Stimulated activated CD4-positive, alpha-beta T cell treated with anti-CD3 and anti-CD28 coated beads, Interleukin-12 subunit alpha, Interleukin-12 subunit beta, amount 100 ng/mL, for 4 hours (primary cell): Measurements from ENCODE around the gene NHS.
A peak's percentile ranks its signal among the peaks of the same experiment; 100 is the strongest.
"Not testable (repeated sequence)": the region's sequence is repeated elsewhere in the genome, so short reads cannot be mapped to it uniquely, and the experiment has no call there.

Experiments used
- DNase-seq: peaks from one replicate; pipeline ENCODE4 v3.0.0-alpha.2; 2020

The NHS gene

GRCh38 chrX:17501746-17502145, 126.7 kb downstream of the NHS start:
- no peak for DNase-seq

GRCh38 chrX:17506352-17506751, 131.4 kb downstream of the NHS start:
- not testable (repeated sequence) for DNase-seq

GRCh38 chrX:17511556-17511955, 136.6 kb downstream of the NHS start:
- DNase-seq, result no peak

DNA sequence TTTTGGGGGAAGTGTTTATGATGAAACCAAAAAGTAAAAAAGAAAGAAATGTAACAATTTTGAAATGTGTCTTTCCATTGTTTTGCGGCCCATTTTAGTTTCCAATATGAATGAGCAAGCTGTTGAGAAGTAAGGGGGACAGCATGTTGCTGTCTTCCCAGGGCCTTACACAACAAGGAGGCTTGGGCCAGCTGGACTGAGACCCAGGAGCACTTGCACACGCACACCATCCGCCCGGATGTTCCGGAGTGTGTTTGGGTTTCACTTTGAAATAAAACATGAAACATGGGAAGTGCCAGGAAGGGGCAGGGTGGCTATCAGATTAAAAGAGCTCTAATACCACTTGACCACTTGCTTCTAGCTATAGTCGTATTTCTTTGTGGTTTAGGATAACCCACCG, 144.4 kb downstream of the NHS start:
- DNase-seq, result no peak

- DNase-seq, result no peak
Observed at GRCh38 chrX:17520016-17520615, 145.1 kb downstream of the NHS start.

DNA sequence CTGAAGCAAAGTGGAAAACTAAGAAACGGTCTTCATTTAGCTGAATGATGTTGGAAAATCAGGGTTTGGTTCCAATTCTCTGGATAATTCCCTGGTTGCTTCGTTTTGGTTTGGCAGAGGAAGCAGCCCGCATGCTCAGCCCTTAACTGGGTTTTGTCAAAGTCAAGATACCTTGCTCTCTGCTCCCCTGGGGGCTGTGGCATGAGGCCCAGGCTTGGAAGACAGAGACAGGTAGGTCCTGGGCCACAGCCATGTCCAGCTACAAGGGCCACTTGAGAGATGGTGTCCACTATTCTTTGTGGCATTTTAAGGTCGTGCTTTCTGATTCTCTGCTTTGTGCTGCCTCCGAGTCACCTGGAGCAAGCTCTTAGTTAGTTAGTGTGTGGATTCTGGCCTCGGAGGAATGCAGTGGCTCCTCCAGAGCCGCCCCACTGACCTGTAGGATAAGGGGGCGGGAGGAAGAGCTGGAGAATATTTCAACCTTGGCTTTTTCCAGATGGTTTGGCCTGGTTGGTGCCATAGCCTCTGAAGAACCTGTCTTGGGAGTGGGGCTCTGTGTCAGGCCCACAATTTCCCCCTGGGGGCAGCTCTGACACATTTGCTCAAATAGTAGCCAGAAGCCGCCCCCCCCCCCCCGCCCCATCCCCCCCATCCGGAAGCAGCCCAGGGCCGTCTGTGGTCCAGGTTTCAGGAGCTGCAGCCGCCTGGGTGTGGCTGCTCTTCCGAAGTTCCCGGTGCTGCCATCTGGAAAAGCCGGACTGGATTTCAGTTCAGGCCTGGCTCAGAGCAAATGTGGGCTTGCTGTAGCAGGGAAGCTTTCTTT, 147.1 kb downstream of the NHS start:
- no peak for DNase-seq

DNA sequence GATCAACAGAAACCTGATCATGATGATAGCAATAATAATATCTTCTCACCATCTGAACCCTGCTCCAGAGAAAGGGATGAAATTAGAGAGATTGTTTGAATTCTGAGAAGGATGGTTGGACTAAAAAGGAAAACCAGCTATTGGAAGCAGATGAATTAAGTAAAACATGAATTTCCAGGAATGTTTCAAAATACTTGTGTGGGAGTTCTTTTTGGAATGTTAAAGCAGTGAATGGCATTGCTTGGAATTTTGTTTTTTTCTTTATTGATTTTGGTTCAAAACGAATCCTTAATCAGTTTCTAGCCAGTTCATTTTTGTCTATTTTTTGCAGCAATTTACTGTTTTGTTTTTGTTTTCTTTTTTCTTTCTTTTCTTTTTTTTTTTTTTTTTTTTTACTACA, 150.3 kb downstream of the NHS start:
- no peak for DNase-seq

DNA sequence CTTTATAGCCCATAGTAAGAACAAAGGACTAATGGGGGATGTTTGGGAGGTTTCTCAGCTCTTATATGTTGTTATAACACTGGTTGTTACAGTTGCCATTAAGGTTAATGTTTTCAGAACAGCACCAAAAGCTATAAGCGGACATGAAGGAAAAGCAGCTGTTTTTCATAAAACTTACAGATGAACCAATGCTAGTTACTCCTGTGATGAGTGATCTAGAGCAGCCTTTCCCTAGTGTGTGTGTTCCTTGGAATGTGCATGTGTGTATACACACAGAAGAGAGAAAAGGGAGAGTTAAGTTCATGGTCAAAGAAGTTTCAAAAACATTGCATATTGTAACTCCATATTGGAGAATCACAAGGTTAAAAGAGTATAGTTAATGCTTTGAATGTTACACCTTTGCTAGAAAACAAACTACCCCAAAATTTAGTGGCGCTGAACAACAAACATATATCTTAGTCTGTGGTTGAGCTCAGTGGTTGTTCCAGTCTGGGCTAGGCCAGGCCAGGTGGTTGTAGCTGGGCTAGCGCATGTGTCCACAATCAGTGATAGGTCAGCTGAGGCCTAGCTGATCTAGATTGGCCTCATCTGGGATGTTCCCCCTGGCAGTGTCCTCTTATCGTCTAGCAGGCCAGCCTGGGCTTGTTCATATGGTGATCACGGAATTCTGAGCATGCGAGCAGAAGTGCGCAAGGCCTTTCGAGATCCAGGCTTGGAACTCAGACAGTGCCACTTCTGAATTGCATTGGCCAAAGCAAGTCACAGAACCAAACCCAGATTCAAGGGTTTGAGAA, 151.0 kb downstream of the NHS start:
- no peak for DNase-seq

DNA sequence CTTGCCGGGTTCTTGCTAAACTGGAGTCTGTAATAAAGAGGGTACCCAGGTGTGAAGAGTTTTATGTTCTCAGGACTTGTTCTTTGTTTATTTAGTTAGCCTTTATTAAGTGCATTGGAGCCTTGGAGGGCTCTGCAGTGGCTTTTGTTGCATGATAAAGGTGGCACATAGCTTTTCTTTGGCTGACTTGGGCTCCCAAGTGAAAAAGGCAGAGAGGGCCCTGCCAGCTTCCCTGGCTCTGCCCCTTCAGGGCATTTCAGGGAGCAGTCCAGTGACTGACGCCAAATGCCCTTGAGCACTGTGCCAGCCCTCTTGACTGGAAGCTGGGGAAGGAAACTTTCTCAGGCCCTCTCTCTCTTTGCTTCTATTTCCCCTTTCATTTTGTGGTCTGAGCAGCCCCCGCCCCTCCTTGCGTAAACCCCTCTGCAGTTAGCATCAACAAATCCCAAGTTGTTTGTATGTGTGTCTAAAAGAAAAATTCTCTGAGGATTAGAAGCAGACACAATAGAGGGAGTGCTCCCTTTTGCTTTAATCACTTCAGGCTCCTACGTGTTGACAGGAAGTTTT, 152.2 kb downstream of the NHS start:
- DNase-seq, result no peak

GRCh38 chrX:17527922-17528321, 152.9 kb downstream of the NHS start:
- no peak for DNase-seq

DNA sequence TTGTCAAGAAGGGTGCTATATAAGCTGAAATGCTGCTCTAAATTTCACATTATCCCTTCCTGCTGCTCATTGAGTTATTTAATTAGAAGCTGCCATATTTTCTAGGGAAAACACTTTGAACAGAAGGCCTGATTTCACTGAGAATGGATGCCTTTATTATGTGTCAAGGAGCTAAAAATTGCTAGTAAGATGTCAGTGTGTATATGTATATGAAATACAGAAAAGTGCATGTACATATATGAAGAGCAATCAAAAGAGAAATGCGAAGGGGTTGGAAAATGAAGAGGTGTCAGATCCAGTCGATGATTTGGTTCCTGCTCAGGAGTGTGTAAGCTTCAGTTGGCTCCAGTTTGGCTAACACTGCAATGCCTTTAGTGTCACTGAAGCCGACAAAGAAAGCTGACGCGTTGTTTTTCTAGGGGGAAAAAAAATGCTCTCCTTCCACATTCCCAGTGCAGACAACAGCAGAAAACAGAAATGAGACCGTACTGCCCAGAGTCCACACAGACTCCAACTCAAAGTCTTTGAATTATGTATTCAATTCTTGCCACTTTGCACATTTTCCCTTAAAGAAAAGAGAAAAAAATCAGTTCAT, 154.2 kb downstream of the NHS start:
- DNase-seq, result no peak

DNA sequence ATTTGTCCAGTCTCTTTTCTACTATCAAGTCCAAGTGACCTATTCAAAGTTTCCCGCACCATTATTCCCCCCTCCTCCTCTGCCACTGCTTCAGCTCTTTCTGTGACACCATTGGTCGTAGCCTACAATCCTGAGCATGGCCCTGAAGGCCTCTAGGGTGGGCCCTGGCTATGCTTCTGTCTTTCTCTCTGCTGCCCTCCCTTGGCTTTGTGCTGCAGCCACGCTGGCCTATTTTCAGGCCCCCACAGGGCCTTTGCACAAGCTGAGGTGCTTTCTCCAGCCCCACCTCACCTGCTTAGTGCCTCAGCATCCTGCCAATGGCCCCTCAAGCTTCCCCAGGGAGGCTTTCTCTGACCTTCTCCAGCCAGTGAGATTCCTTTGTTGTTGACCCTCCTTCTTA, 156.5 kb downstream of the NHS start:
- no peak for DNase-seq

GRCh38 chrX:17535229-17535628, 160.2 kb downstream of the NHS start:
- DNase-seq, result peak; percentile 25

- DNase-seq, result no peak
Observed at GRCh38 chrX:17537723-17538243, 162.8 kb downstream of the NHS start.

- no peak for DNase-seq
Observed at GRCh38 chrX:17542123-17542522, 167.1 kb downstream of the NHS start.

GRCh38 chrX:17544821-17545220, 169.8 kb downstream of the NHS start:
- DNase-seq, result no peak

GRCh38 chrX:17546356-17546755, 171.4 kb downstream of the NHS start:
- no peak for DNase-seq

GRCh38 chrX:17547658-17548057, 172.7 kb downstream of the NHS start:
- DNase-seq, result no peak

GRCh38 chrX:17549107-17549651, 174.2 kb downstream of the NHS start:
- no peak for DNase-seq

DNA sequence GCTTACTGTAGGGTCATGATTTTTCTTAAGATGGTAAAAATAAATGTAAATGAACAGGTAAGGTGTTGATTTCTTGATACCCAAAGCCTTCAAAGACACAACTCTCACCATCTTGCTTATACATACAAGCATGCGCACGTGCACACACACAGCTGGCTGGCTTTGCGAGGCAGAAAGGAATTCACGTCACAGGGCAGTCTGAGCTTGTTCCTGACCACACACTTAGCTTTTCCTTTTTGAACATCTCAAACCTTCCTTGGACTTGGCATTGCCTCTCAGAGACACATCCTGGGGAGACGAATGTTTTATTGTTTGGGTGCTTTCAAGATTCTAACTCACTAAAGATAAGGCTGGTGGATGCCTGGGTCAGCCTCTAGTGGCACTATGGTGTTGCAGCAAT, 175.0 kb downstream of the NHS start:
- no peak for DNase-seq

DNA sequence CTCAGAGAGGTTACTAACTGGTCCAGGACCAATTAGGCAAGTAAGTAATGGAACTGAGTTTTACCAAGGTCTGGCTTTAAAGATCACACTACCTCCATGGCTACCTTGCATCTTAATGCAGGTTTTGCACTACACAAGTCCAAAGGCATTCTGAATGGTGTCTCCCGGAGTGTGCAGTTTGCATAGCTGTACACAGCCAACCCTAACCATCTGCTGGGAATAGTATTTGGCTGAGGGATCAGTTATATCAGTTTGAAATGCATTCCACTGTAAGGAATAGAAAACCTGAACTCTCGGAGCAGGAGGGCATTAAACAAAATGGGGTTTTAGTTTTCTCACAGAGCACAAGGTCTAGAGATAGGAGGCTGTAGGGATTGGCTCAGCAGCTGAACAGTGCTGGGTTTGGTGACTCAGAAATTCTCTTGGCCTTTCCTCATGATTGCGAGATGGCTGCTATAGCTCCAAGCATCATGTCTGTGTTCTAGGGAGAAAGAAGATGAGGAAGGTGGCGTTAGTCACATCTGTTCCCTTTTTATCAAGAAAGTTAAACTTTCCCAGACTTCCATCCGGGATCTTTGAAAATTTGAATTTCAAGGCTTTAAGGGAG, 177.1 kb downstream of the NHS start:
- no peak for DNase-seq

- no peak for DNase-seq
Observed at GRCh38 chrX:17553469-17553868, 178.5 kb downstream of the NHS start.
